Panc1 (cell line): ENCODE results near the gene ABTB2.
"Not testable (repeated sequence)": the region's sequence is repeated elsewhere in the genome, so short reads cannot be mapped to it uniquely, and the experiment has no call there.

ENCODE experiments used
- POLR2AphosphoS5 ChIP-seq: IDR thresholded peaks from 2 replicates; pipeline ENCODE4 v1.6.1; 2012; ENCODE audit warnings: mild to moderate bottlenecking, low read depth, low read length, moderate library complexity
- TF ChIP-seq, protein P1 (sequence below): fragments of 450-650 bp; IDR thresholded peaks from 2 replicates; pipeline ENCODE4 v1.5.1; 2017; ENCODE audit warnings: mild to moderate bottlenecking

- TF ChIP-seq, protein P1, sequence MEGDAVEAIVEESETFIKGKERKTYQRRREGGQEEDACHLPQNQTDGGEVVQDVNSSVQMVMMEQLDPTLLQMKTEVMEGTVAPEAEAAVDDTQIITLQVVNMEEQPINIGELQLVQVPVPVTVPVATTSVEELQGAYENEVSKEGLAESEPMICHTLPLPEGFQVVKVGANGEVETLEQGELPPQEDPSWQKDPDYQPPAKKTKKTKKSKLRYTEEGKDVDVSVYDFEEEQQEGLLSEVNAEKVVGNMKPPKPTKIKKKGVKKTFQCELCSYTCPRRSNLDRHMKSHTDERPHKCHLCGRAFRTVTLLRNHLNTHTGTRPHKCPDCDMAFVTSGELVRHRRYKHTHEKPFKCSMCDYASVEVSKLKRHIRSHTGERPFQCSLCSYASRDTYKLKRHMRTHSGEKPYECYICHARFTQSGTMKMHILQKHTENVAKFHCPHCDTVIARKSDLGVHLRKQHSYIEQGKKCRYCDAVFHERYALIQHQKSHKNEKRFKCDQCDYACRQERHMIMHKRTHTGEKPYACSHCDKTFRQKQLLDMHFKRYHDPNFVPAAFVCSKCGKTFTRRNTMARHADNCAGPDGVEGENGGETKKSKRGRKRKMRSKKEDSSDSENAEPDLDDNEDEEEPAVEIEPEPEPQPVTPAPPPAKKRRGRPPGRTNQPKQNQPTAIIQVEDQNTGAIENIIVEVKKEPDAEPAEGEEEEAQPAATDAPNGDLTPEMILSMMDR, result not testable (repeated sequence)
- TF ChIP-seq POLR2AphosphoS5, result not testable (repeated sequence)
Observed at GRCh38 chr11:34218756-34219155, 139.1 kb downstream of the ABTB2 start.
